Prostate gland (tissue), 2 donors: ENCODE results near the gene TSHZ2. TPM values are rescaled to one million over a fixed set of nuclear protein-coding genes. Genes with fewer than 3 reads are reported as not detected.

ENCODE experiments used
- DNase-seq: peaks from one replicate; pipeline ENCODE4 v3.0.0-alpha.2; 2019; ENCODE audit warnings: low spot score
- H3K27ac ChIP-seq, 2 donors: fragments of 200-600 bp; sonication (generic); 2 replicates each; pipeline ENCODE4 v1.5.1; 2017 to 2019
- H3K27me3 ChIP-seq: fragments of 200-600 bp; sonication (generic); replicated peaks from 2 replicates; pipeline ENCODE4 v1.5.1; 2019; ENCODE audit not compliant: insufficient read depth
- H3K36me3 ChIP-seq, 2 donors: fragments of 200-600 bp; sonication (generic); 1 replicate in 1 of 2; 2 replicates in 1 of 2; pipeline versions ENCODE4 v1.5.1 to v1.8.1; 2017 to 2019
- H3K4me1 ChIP-seq: fragments of 200-600 bp; sonication (generic); replicated peaks from 2 replicates; pipeline ENCODE4 v1.5.1; 2019
- H3K4me3 ChIP-seq, 2 donors: fragments of 200-600 bp; sonication (generic); 2 replicates each; pipeline ENCODE4 v1.5.1; 2017 to 2019
- H3K9me3 ChIP-seq: fragments of 200-600 bp; sonication (generic); 2 replicates; pipeline ENCODE4 v1.5.1; 2017
- CTCF ChIP-seq, 4 experiments: fragments of 200-600 bp in 2 of 4; fragments of 450-650 bp in 2 of 4; sonication (generic) in 2 of 4; IDR thresholded peaks; 1 replicate in 3 of 4; 2 replicates in 1 of 4; pipeline ENCODE4 v1.5.1; 2016 to 2019; ENCODE audit warnings: antibody characterized with exemption in 4 of 4, mild to moderate bottlenecking in 2 of 4, moderate library complexity in 2 of 4
- POLR2A ChIP-seq: fragments of 450-650 bp; IDR thresholded peaks from one replicate; pipeline ENCODE4 v1.6.1; 2016; ENCODE audit warnings: antibody characterized with exemption, mild to moderate bottlenecking
- POLR2AphosphoS5 ChIP-seq: sonication (generic); formaldehyde crosslinking; IDR thresholded peaks from one replicate; pipeline ENCODE4 v1.6.1; 2017; ENCODE audit warnings: antibody characterized with exemption
- WGBS: methylation state at CpG from one replicate; pipeline ENCODE4 v1.1.5; 2018; 5-methylcytosine and 5-hydroxymethylcytosine counted together
- intact Hi-C: fragments of 100-400 bp; cut with DNase I; formaldehyde crosslinking; loops from one replicate; pipeline ENCODE4 v1.14.2; 2022
- total RNA-seq, 2 donors: library from RNA; depleted of rRNA; stranded (reverse); fragments of >200 nt; gene quantifications; one replicate each; pipeline ENCODE4 v1.1.0, GENCODE V29; 2016

The TSHZ2 gene
- total RNA-seq, 2 donors from 2014 or later, result 9.8 to 35.1 TPM

GRCh38 chr20:53299831-53300230 lies 327.7 kb downstream of the TSHZ2 start:
- Histone ChIP-seq H3K27ac (no peak overlapping the region), H3K9me3 (no peaks in the 10 kb centered on the region), H3K4me3 (no peak overlapping the region), H3K4me1 (no peaks in the 10 kb centered on the region), H3K36me3 (no peaks in the 10 kb centered on the region), H3K27me3 (no peaks in the 10 kb centered on the region)
- intact Hi-C loops, result no loop called here
- DNase-seq, result no peak
- WGBS, result 24% methylated on average over 4 of the region's 4 CpGs
- TF ChIP-seq POLR2A (no peak), POLR2AphosphoS5 (no peak), CTCF (IDR thresholded peaks at IDR 0.05) (no peak)

- Histone ChIP-seq H3K27me3 (no peaks in the 10 kb centered on the region), H3K9me3 (no peaks in the 10 kb centered on the region), H3K36me3 (no peaks in the 10 kb centered on the region), H3K27ac (no peak overlapping the region), H3K4me1 (no peaks in the 10 kb centered on the region), H3K4me3 (no peak overlapping the region)
- intact Hi-C loops, result no loop called here
- TF ChIP-seq POLR2AphosphoS5, result no peak
- no peak for TF ChIP-seq CTCF (IDR thresholded peaks at IDR 0.05)
- TF ChIP-seq POLR2A, result no peak
- 98% methylated on average over 13 of the region's 13 CpGs for WGBS
- no peak for DNase-seq
These were observed 329.7 kb downstream of the TSHZ2 start for GRCh38 chr20:53301869-53302268.

- TF ChIP-seq POLR2AphosphoS5, result no peak
- no peak for TF ChIP-seq POLR2A
- no peak for TF ChIP-seq CTCF (IDR thresholded peaks at IDR 0.05)
- H3K27ac ChIP-seq, result no peak overlapping the region
- DNase-seq, result no peak
- H3K4me3 ChIP-seq, result no peak overlapping the region
- WGBS, result 86% methylated on average over 8 of the region's 8 CpGs
- no peaks in the 10 kb centered on the region for H3K9me3 ChIP-seq
- no peaks in the 10 kb centered on the region for H3K27me3 ChIP-seq
- intact Hi-C loops, result no loop called here
- no peaks in the 10 kb centered on the region for H3K36me3 ChIP-seq
- no peaks in the 10 kb centered on the region for H3K4me1 ChIP-seq
These were observed 330.7 kb downstream of the TSHZ2 start for GRCh38 chr20:53302695-53303412.

GRCh38 chr20:53303413-53303760 lies 331.2 kb downstream of the TSHZ2 start:
- Histone ChIP-seq H3K27ac (no peak overlapping the region), H3K36me3 (no peaks in the 10 kb centered on the region), H3K27me3 (no peaks in the 10 kb centered on the region), H3K4me3 (no peak overlapping the region), H3K9me3 (no peaks in the 10 kb centered on the region), H3K4me1 (no peaks in the 10 kb centered on the region)
- no peak for DNase-seq
- 92% methylated on average over 4 of the region's 4 CpGs for WGBS
- TF ChIP-seq POLR2A, result no peak
- no peak for TF ChIP-seq POLR2AphosphoS5
- no peak for TF ChIP-seq CTCF (IDR thresholded peaks at IDR 0.05)
- intact Hi-C loops, result no loop called here

GRCh38 chr20:53304146-53304545 lies 332.0 kb downstream of the TSHZ2 start:
- WGBS, result 71% methylated on average over 3 of the region's 3 CpGs
- no peak for DNase-seq
- intact Hi-C loops, result no loop called here

More at GRCh38 chr20:53304146-53304545, 332.0 kb downstream of the TSHZ2 start:
- Histone ChIP-seq H3K4me1 (no peaks in the 10 kb centered on the region), H3K4me3 (no peak overlapping the region), H3K27ac (no peak overlapping the region), H3K27me3 (no peaks in the 10 kb centered on the region), H3K9me3 (no peaks in the 10 kb centered on the region), H3K36me3 (no peaks in the 10 kb centered on the region)
- TF ChIP-seq POLR2A (no peak), POLR2AphosphoS5 (peak; percentile 41), CTCF (IDR thresholded peaks at IDR 0.05) (no peak)
